Measurements from ENCODE around the gene ETNPPL.
A peak's percentile ranks its signal among the peaks of the same experiment; 100 is the strongest.

ETNPPL gene

GRCh38 chr4:108787106-108787505 is 24.3 kb upstream of the ETNPPL start:
- TF ChIP-seq USF1 (IDR thresholded peaks at IDR 0.05) (no peak), EGR1 (IDR thresholded peaks at IDR 0.05) (no peak)

- TF ChIP-seq FOXM1 (IDR thresholded peaks at IDR 0.05; ENCODE audit: borderline replicate concordance, low read depth) (no peak), USF1 (IDR thresholded peaks at IDR 0.05) (no peak), NFIC (IDR thresholded peaks at IDR 0.05) (no peak), EGR1 (IDR thresholded peaks at IDR 0.05) (no peak), CREB1 (IDR thresholded peaks at IDR 0.05; ENCODE audit: low read depth) (no peak), TAF1 (IDR thresholded peaks at IDR 0.05; ENCODE audit: low read depth) (no peak), YY1 (IDR thresholded peaks at IDR 0.05; ENCODE audit: low read depth) (no peak), EP300 (IDR thresholded peaks at IDR 0.05; ENCODE audit: borderline replicate concordance) (no peak), CEBPB (IDR thresholded peaks at IDR 0.05) (no peak)
Measured at GRCh38 chr4:108786351-108786750, 23.5 kb upstream of the ETNPPL start.

- no peak for TF ChIP-seq NFIC (IDR thresholded peaks at IDR 0.05)
- peak; percentile 49; the same call in 1 of the 2 replicates for TF ChIP-seq RAD21 (IDR thresholded peaks at IDR 0.05; ENCODE audit: low read depth)
- TF ChIP-seq ZBTB7A (IDR thresholded peaks at IDR 0.05; ENCODE audit: low read depth): no peak
Measured at GRCh38 chr4:108783665-108784463, 21.0 kb upstream of the ETNPPL start.

- TF ChIP-seq USF1 (IDR thresholded peaks at IDR 0.05) (no peak), TEAD4 (IDR thresholded peaks at IDR 0.05) (no peak), NFIC (IDR thresholded peaks at IDR 0.05) (no peak), EGR1 (IDR thresholded peaks at IDR 0.05) (no peak)
Measured at GRCh38 chr4:108779958-108780357, 17.1 kb upstream of the ETNPPL start.

- TF ChIP-seq REST (IDR thresholded peaks at IDR 0.05; ENCODE audit: low read depth): no peak
- no peak for TF ChIP-seq USF1 (IDR thresholded peaks at IDR 0.05)
Measured at GRCh38 chr4:108777388-108777787, 14.5 kb upstream of the ETNPPL start.

- TF ChIP-seq USF1 (IDR thresholded peaks at IDR 0.05) (no peak), CEBPB (IDR thresholded peaks at IDR 0.05) (no peak), CREB1 (IDR thresholded peaks at IDR 0.05; ENCODE audit: low read depth) (no peak), TCF12 (IDR thresholded peaks at IDR 0.05; ENCODE audit: low read depth) (no peak), EGR1 (IDR thresholded peaks at IDR 0.05) (no peak), TEAD4 (IDR thresholded peaks at IDR 0.05) (no peak)
Measured at GRCh38 chr4:108775921-108776320, 13.1 kb upstream of the ETNPPL start.

- no peak for TF ChIP-seq MAX (IDR thresholded peaks at IDR 0.05)
- no peak for TF ChIP-seq CEBPB (IDR thresholded peaks at IDR 0.05)
- TF ChIP-seq TEAD4 (IDR thresholded peaks at IDR 0.05): no peak
- no peak for TF ChIP-seq YY1 (IDR thresholded peaks at IDR 0.05; ENCODE audit: low read depth)
- TF ChIP-seq EGR1 (IDR thresholded peaks at IDR 0.05): no peak
- TF ChIP-seq RAD21 (IDR thresholded peaks at IDR 0.05; ENCODE audit: low read depth): no peak
- no peak for TF ChIP-seq NFIC (IDR thresholded peaks at IDR 0.05)
- TF ChIP-seq CREB1 (IDR thresholded peaks at IDR 0.05; ENCODE audit: low read depth): no peak
- TF ChIP-seq TAF1 (IDR thresholded peaks at IDR 0.05; ENCODE audit: low read depth): no peak
- no peak for TF ChIP-seq FOXM1 (IDR thresholded peaks at IDR 0.05; ENCODE audit: borderline replicate concordance, low read depth)
- TF ChIP-seq REST (IDR thresholded peaks at IDR 0.05; ENCODE audit: low read depth): no peak
- no peak for TF ChIP-seq TCF12 (IDR thresholded peaks at IDR 0.05; ENCODE audit: low read depth)
Measured at GRCh38 chr4:108774809-108775530, 12.1 kb upstream of the ETNPPL start.

Data from Ishikawa (cell line).